GM10266 (cell line): Measurements from ENCODE around the gene NRXN2.

Experiments
- DNase-seq: peaks from one replicate; pipeline ENCODE4 v3.0.0; 2012; ENCODE audit errors: extremely low spot score
- CTCF ChIP-seq: IDR thresholded peaks from 2 replicates; pipeline ENCODE4 v1.5.1; 2012; ENCODE audit warnings: mild to moderate bottlenecking, low read depth; ENCODE audit not compliant: control insufficient read depth, insufficient read depth; ENCODE audit errors: missing control alignments

The NRXN2 gene

DNA sequence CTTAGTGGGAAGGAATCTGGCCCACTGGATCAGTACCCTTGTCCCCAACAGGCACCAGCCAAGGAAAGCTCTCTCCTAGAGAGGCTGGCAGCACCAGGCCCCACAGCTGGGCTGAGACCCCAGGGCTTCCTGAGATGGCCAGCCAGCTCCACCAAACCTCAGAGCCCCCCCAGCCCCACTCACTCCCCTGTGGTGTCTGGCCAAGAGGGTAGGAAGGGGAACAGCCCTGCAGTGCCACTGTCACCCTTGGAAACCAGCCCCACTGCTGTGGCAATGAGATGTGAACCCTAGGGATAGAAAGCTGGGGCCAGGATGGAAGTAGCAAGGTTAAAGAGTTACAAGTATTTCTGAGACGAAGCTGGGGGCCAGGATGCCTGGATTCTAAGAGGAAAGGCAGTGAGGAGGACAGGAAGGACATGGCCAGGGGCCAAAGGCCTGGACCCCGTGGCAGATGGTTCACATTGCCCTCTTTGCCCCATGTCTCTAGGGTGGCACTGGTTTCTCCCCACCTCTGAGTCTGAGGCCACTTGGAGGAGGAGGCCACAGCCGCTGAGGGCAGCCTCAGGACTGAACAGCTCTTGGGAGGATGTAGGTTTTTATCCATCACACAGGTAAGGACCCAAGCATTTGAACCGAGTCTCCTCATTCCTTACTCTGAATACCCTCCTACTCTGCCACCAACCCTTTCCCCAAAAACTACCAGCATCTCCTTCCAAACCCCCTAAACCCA lies 28.8 kb downstream of the NRXN2 start:
- no peak for TF ChIP-seq CTCF
- no peak for DNase-seq

DNA sequence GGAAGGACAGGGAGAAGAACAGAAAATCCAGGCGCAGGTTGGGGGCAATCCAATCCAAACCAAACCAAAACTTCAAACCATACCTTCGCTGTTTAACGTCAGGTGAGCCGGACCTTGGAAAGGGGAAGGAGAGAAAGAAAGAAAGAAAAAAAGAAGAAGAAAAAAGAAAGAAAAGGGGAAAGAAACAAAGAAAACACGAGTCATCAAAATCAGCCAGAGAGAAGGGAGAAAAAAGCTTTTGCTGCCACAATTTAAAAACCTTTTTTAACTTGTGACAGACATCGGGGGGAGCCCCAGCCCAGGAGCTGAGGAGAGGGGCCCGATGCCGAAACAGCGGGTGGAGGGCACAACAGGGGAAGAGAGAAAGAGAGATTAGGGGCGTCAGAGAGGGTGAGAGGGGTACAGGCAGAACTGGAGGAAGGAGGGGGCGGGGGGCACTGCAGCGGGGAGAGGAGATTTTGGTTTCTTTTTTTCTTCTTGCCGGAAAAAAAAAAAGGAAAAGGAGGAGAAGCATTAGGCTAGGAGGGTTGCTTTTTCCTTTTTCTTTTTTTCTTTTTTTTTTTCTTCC lies 30.1 kb downstream of the NRXN2 start:
- no peak for DNase-seq
- TF ChIP-seq CTCF = no peak

DNA sequence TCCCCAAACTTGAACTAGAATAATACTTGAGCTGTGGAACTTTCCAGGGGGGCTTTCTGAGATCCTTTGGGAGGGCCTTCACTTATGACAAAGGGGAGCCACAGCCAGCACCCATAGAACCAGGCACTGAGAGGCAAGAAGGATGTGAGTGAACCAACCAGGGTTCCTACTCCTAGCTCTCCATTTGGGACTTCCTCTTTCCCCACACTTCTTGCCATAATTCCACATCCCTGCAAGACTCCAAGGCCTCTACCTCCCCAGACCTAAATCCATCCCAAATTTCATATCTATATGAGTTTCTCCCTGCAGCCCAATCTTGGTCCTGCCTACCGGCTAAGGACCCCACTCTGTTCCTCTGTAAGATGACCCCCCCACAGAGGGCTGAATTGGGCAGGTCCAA lies 31.5 kb downstream of the NRXN2 start:
- no peak for TF ChIP-seq CTCF
- no peak for DNase-seq

- TF ChIP-seq CTCF = no peak
- no peak for DNase-seq
Measured at GRCh38 chr11:64690235-64690634, 32.8 kb downstream of the NRXN2 start.

DNA sequence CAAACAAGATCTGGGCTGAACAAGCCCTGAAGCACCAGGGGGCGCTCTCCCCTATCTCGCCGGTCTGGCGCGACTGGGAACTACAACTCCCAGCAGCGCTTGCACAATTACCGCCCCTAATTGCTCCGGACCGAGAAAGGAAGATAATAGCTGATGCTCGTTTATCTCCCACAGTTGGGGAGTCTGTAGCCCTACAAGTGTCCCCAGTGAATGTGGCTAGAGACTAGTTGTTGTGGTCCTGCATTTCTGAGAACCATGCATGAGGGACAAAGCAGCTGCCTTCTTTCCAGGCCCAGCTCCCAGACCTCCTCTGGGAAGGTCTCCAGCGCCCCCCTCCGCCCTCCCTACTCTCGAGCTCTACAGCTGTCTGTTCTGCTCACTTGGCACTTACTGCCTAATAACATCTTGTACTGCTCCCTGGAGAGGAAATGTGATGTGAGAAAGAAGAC lies 34.4 kb downstream of the NRXN2 start:
- DNase-seq = peak; percentile 89
- peak; percentile 93 for TF ChIP-seq CTCF

- no peak for TF ChIP-seq CTCF
- DNase-seq = no peak
Measured at GRCh38 chr11:64687643-64688533, 35.1 kb downstream of the NRXN2 start.
